HEK293 (cell line): Measurements from ENCODE around the gene NMT2.
A peak's percentile ranks its signal among the peaks of the same experiment; 100 is the strongest.

Source experiments
- CTCF ChIA-PET: fragments of 350-600 bp; formaldehyde crosslinking; extraction: SDS; loops from one replicate; lab custom pipeline; 2021; ENCODE audit warnings: antibody characterized with exemption; lab: Yijun Ruan, JAX
- POLR2A ChIA-PET: fragments of 300-600 bp; formaldehyde crosslinking; extraction: SDS; loops from one replicate; lab custom pipeline; 2020; ENCODE audit warnings: antibody characterized with exemption, inconsistent platforms; lab: Yijun Ruan, JAX
- H3K27ac ChIP-seq: fragments of 200-500 bp; sonication (Bioruptor generic); 2 replicates; pipeline ENCODE4 v1.5.1; 2014; ENCODE audit warnings: low read depth, low read length, control low read depth, inconsistent platforms; ENCODE audit errors: extremely low read depth
- H3K36me3 ChIP-seq, 2 experiments: fragments of 200-500 bp in 1 of 2; sonication (Bioruptor generic) in 1 of 2; 1 replicate in 1 of 2; 2 replicates in 1 of 2; pipeline ENCODE4 v1.5.1; 2014 to 2017; ENCODE audit warnings: inconsistent platforms in 2 of 2, low read length in 2 of 2; ENCODE audit not compliant: control insufficient read depth in 2 of 2, insufficient read depth in 1 of 2
- H3K4me1 ChIP-seq: fragments of 200-500 bp; sonication (Bioruptor generic); 2 replicates; pipeline ENCODE4 v1.5.1; 2014; ENCODE audit warnings: mild to moderate bottlenecking, low read length, inconsistent platforms; ENCODE audit not compliant: control insufficient read depth, insufficient read depth
- H3K4me3 ChIP-seq: 2 replicates; pipeline ENCODE4 v1.5.1; 2011; ENCODE audit warnings: low read depth, mild to moderate bottlenecking, control low read depth, low read length, moderate library complexity
- H3K9me3 ChIP-seq: fragments of 200-500 bp; sonication (Bioruptor generic); 2 replicates; pipeline ENCODE4 v1.5.1; 2014; ENCODE audit warnings: low read depth, low read length, inconsistent platforms; ENCODE audit not compliant: control insufficient read depth, insufficient read depth
- ATF2 ChIP-seq: fragments of 450-650 bp; formaldehyde crosslinking; IDR thresholded peaks from 2 replicates; pipeline ENCODE4 v1.5.1; 2016; ENCODE audit warnings: missing biosample characterization, missing genetic modification characterization, low read depth
- BCL11B ChIP-seq: fragments of 450-650 bp; formaldehyde crosslinking; IDR thresholded peaks from 2 replicates; pipeline ENCODE4 v1.5.1; 2016; ENCODE audit warnings: low read depth, missing biosample characterization, missing genetic modification characterization
- HOXC10 ChIP-seq: sonication (generic); formaldehyde crosslinking; IDR thresholded peaks from 2 replicates; pipeline ENCODE4 v1.8.1; 2023; ENCODE audit warnings: mild to moderate bottlenecking, missing genetic modification reagents
- PATZ1 ChIP-seq: fragments of 450-650 bp; formaldehyde crosslinking; IDR thresholded peaks from 2 replicates; pipeline ENCODE4 v1.5.1; 2016; ENCODE audit warnings: missing biosample characterization, missing genetic modification characterization
- PRDM10 ChIP-seq: fragments of 450-650 bp; formaldehyde crosslinking; IDR thresholded peaks from 2 replicates; pipeline ENCODE4 v1.5.1; 2016; ENCODE audit warnings: missing biosample characterization, missing genetic modification characterization
- TCF7L2 ChIP-seq: IDR thresholded peaks from 2 replicates; pipeline ENCODE4 v1.6.1; 2011; ENCODE audit warnings: low read depth, mild to moderate bottlenecking, inconsistent platforms, low read length, moderate library complexity, borderline replicate concordance
- ZBTB17 ChIP-seq: fragments of 450-650 bp; formaldehyde crosslinking; IDR thresholded peaks from 2 replicates; pipeline ENCODE4 v1.5.1; 2016; ENCODE audit warnings: missing biosample characterization, missing genetic modification characterization
- ZBTB48 ChIP-seq: fragments of 450-650 bp; formaldehyde crosslinking; IDR thresholded peaks from 2 replicates; pipeline ENCODE4 v1.5.1; 2016; ENCODE audit warnings: missing biosample characterization, missing genetic modification characterization
- ZFP37 ChIP-seq: fragments of 450-650 bp; formaldehyde crosslinking; IDR thresholded peaks from 2 replicates; pipeline ENCODE4 v1.5.1; 2016; ENCODE audit warnings: missing biosample characterization, missing genetic modification characterization
- ZFP69B ChIP-seq: fragments of 450-650 bp; formaldehyde crosslinking; IDR thresholded peaks from 2 replicates; pipeline ENCODE4 v1.5.1; 2016; ENCODE audit warnings: missing biosample characterization, missing genetic modification characterization
- ZNF133 ChIP-seq: fragments of 450-650 bp; formaldehyde crosslinking; IDR thresholded peaks from 2 replicates; pipeline ENCODE4 v1.5.1; 2016; ENCODE audit warnings: missing biosample characterization, missing genetic modification characterization
- ZNF157 ChIP-seq: fragments of 450-650 bp; formaldehyde crosslinking; IDR thresholded peaks from 2 replicates; pipeline ENCODE4 v1.5.1; 2016; ENCODE audit warnings: missing biosample characterization, missing genetic modification characterization
- ZNF239 ChIP-seq: fragments of 450-650 bp; formaldehyde crosslinking; IDR thresholded peaks from 2 replicates; pipeline ENCODE4 v1.5.1; 2016; ENCODE audit warnings: missing biosample characterization, missing genetic modification characterization
- ZNF280C ChIP-seq: fragments of 450-650 bp; formaldehyde crosslinking; IDR thresholded peaks from 2 replicates; pipeline ENCODE4 v1.5.1; 2016; ENCODE audit warnings: missing biosample characterization, missing genetic modification characterization
- ZNF362 ChIP-seq: fragments of 450-650 bp; formaldehyde crosslinking; IDR thresholded peaks from 2 replicates; pipeline ENCODE4 v1.5.1; 2016; ENCODE audit warnings: missing biosample characterization, missing genetic modification characterization
- ZNF416 ChIP-seq: fragments of 450-650 bp; formaldehyde crosslinking; IDR thresholded peaks from 2 replicates; pipeline ENCODE4 v1.5.1; 2016; ENCODE audit warnings: missing biosample characterization, missing genetic modification characterization
- ZNF514 ChIP-seq: fragments of 450-650 bp; formaldehyde crosslinking; IDR thresholded peaks from 2 replicates; pipeline ENCODE4 v1.5.1; 2016; ENCODE audit warnings: missing biosample characterization, missing genetic modification characterization
- ZNF580 ChIP-seq: fragments of 450-650 bp; formaldehyde crosslinking; IDR thresholded peaks from 2 replicates; pipeline ENCODE4 v1.5.1; 2016; ENCODE audit warnings: missing biosample characterization, missing genetic modification characterization
- ZNF677 ChIP-seq: fragments of 450-650 bp; IDR thresholded peaks from 2 replicates; pipeline ENCODE4 v1.5.0; 2018; ENCODE audit warnings: missing biosample characterization, mild to moderate bottlenecking, missing genetic modification characterization, moderate library complexity
- ZNF701 ChIP-seq: fragments of 450-650 bp; formaldehyde crosslinking; IDR thresholded peaks from 2 replicates; pipeline ENCODE4 v1.5.1; 2016; ENCODE audit warnings: missing biosample characterization, missing genetic modification characterization
- ZNF747 ChIP-seq: fragments of 450-650 bp; formaldehyde crosslinking; IDR thresholded peaks from 2 replicates; pipeline ENCODE4 v1.5.1; 2016; ENCODE audit warnings: missing biosample characterization, missing genetic modification characterization
- ZNF830 ChIP-seq: fragments of 450-650 bp; IDR thresholded peaks from 2 replicates; pipeline ENCODE4 v1.5.0; 2018; ENCODE audit warnings: missing biosample characterization, missing genetic modification characterization, low read depth, mild to moderate bottlenecking, moderate library complexity
- ZXDB ChIP-seq: fragments of 450-650 bp; formaldehyde crosslinking; IDR thresholded peaks from 2 replicates; pipeline ENCODE4 v1.5.1; 2016; ENCODE audit warnings: missing biosample characterization, missing genetic modification characterization

NMT2 gene

GRCh38 chr10:15112657-15113056 is 55.8 kb downstream of the NMT2 start:
- Histone ChIP-seq H3K4me3 (no peak overlapping the region), H3K36me3 (peaks cover 26 to 65% of the 10 kb centered on the region in 2 experiments)

GRCh38 chr10:15106352-15107013 is 62.0 kb downstream of the NMT2 start:
- Histone ChIP-seq H3K9me3 (no peaks in the 10 kb centered on the region), H3K4me1 (no peaks in the 10 kb centered on the region), H3K4me3 (no peak overlapping the region), H3K27ac (no peak overlapping the region), H3K36me3 (peaks cover 56 to 79% of the 10 kb centered on the region in 2 experiments)
- ChIA-PET POLR2A (interaction anchor here (0.6 to 1.5 kb wide), 3 partner anchors 9 to 269 kb away, joined by 3 to 4 read pairs (median 4); partner anchors contain the start of genes CDNF, DCLRE1C, HSPA14 and MSANTD7), CTCF (interaction anchor here (0.5 to 2.0 kb wide), 10 partner anchors 9 to 610 kb away, joined by 3 to 9 read pairs (median 4); partner anchors contain the start of gene RPP38)
- TF ChIP-seq ZNF830 (tag by site-specific recombination), result no peak
- no peak for TF ChIP-seq ATF2
- no peak for TF ChIP-seq ZNF157 (tag by site-specific recombination)
- no peak for TF ChIP-seq HOXC10 (CRISPR knock-in tag)
- TF ChIP-seq PRDM10, result peak; percentile 56
- no peak for TF ChIP-seq ZNF514
- no peak for TF ChIP-seq ZNF701 (tag by site-specific recombination)
- no peak for TF ChIP-seq ZXDB (tag by site-specific recombination)
- TF ChIP-seq BCL11B (tag by site-specific recombination), result no peak

More at GRCh38 chr10:15112657-15113056, 55.8 kb downstream of the NMT2 start:
- Histone ChIP-seq H3K9me3 (no peaks in the 10 kb centered on the region), H3K27ac (no peak overlapping the region), H3K4me1 (no peaks in the 10 kb centered on the region)
- TF ChIP-seq ZNF416 (tag by site-specific recombination) (no peak), ZNF677 (no peak), ZBTB17 (tag by site-specific recombination) (no peak), ZBTB48 (no peak), TCF7L2 (no peak), ZNF747 (tag by site-specific recombination) (no peak), ZNF133 (tag by site-specific recombination) (no peak), PATZ1 (tag by site-specific recombination) (no peak), ZNF580 (tag by site-specific recombination) (no peak), ZNF362 (tag by site-specific recombination) (no peak), ZFP69B (tag by site-specific recombination) (no peak), ZNF280C (tag by site-specific recombination) (no peak), ZNF239 (no peak), ZFP37 (tag by site-specific recombination) (no peak)
- CTCF ChIA-PET, result no interaction called here
- POLR2A ChIA-PET, result no interaction called here
